HL-60 (cell line): ENCODE results near the gene RBBP4.
A peak's percentile ranks its signal among the peaks of the same experiment; 100 is the strongest.

Experiments used
- DNase-seq, 2 experiments: peaks; one replicate each; pipeline ENCODE4 v3.0.0-alpha.2; 2010 to 2020; ENCODE audit warnings: low read depth in 1 of 2, low spot score in 1 of 2
- H3K27ac ChIP-seq: fragments of 250-450 bp; sonication (Bioruptor Pico); replicated peaks from 2 replicates; pipeline ENCODE4 v1.5.1; 2020; ENCODE audit warnings: mild to moderate bottlenecking, moderate library complexity
- H3K27me3 ChIP-seq: fragments of 250-450 bp; sonication (Bioruptor Pico); 2 replicates; pipeline ENCODE4 v1.5.1; 2021; ENCODE audit warnings: mild to moderate bottlenecking, moderate library complexity; ENCODE audit not compliant: insufficient read depth, poor library complexity, severe bottlenecking
- H3K4me3 ChIP-seq: replicated peaks from 2 replicates; pipeline ENCODE4 v1.5.1; 2011; ENCODE audit warnings: mild to moderate bottlenecking, control low read depth, low read length; ENCODE audit not compliant: insufficient read depth
- GABPA ChIP-seq: IDR thresholded peaks from 2 replicates; pipeline ENCODE4 v1.6.1; 2012; ENCODE audit warnings: low read depth
- POLR2AphosphoS5 ChIP-seq: IDR thresholded peaks from 2 replicates; pipeline ENCODE4 v1.6.1; 2012; ENCODE audit warnings: low read depth
- SPI1 ChIP-seq: IDR thresholded peaks from 2 replicates; pipeline ENCODE4 v1.6.1; 2012; ENCODE audit warnings: low read depth, mild to moderate bottlenecking, borderline replicate concordance
- long read RNA-seq: library from polyadenylated mRNA; unstranded; transcript quantifications from one replicate; pipeline ENCODE4 v2.0.0, GENCODE V29; 2020
- TF ChIP-seq, protein P1 (sequence below): IDR thresholded peaks from 2 replicates; pipeline ENCODE4 v1.6.1; 2012; ENCODE audit warnings: low read depth; ENCODE audit not compliant: insufficient replicate concordance
- TF ChIP-seq, protein P2 (sequence below): IDR thresholded peaks from one replicate; pipeline ENCODE4 v1.5.1; 2011; ENCODE audit warnings: low read length, control low read depth, inconsistent platforms; ENCODE audit not compliant: insufficient read depth

The RBBP4 gene
- long read RNA-seq, full-length matches to known transcripts: 1,583 of 1,715 reads
- long read RNA-seq, partial matches to known transcripts: 53 of 1,715 reads
- long read RNA-seq, other reads (novel, unspliced or antisense): 79 of 1,715 reads

DNA sequence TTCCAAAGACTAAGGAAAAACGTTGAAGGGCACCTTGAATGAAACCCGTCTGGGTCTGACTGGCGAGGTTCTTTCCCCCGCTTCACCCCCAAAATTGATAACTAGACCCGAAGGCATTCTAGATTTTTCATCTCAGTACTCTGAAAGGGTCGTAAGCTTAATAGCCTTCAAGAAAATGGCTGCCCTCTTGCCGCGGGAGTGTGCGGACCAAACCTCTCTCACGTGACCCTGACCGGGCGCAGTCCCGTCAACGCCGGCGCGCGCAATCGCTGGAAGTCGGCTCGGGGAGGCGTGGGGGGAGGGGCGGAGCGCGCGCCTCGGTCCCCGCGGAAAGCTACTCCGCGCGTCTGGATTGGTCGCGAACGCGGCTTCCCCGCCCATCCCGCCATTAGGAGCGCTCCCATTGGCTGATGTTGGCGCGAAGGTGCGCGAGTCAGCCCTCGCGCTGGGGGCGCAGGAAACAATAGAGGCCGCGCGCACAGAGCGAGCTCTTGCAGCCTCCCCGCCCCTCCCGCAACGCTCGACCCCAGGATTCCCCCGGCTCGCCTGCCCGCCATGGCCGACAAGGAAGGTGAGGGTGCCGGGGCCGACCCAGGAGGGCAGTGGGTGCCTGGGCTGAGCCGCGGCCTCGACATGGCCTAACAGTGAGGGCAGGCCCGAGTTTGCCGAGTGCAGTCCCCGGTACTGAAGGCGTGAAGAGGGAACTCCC is at the start of gene RBBP4:
Gene RBBP4, plus strand, starts transcription at position 457 of the 709 bp plus-strand sequence. Its CDS starts 99 bp downstream, at position 556.
- Histone ChIP-seq H3K27me3 (no peaks in the 10 kb centered on the region), H3K4me3 (peak within 1 kb of the TSS; percentile 79), H3K27ac (peak within 1 kb of the TSS; percentile 99)
- peak; percentile 71 for TF ChIP-seq POLR2AphosphoS5
- TF ChIP-seq, protein P1, sequence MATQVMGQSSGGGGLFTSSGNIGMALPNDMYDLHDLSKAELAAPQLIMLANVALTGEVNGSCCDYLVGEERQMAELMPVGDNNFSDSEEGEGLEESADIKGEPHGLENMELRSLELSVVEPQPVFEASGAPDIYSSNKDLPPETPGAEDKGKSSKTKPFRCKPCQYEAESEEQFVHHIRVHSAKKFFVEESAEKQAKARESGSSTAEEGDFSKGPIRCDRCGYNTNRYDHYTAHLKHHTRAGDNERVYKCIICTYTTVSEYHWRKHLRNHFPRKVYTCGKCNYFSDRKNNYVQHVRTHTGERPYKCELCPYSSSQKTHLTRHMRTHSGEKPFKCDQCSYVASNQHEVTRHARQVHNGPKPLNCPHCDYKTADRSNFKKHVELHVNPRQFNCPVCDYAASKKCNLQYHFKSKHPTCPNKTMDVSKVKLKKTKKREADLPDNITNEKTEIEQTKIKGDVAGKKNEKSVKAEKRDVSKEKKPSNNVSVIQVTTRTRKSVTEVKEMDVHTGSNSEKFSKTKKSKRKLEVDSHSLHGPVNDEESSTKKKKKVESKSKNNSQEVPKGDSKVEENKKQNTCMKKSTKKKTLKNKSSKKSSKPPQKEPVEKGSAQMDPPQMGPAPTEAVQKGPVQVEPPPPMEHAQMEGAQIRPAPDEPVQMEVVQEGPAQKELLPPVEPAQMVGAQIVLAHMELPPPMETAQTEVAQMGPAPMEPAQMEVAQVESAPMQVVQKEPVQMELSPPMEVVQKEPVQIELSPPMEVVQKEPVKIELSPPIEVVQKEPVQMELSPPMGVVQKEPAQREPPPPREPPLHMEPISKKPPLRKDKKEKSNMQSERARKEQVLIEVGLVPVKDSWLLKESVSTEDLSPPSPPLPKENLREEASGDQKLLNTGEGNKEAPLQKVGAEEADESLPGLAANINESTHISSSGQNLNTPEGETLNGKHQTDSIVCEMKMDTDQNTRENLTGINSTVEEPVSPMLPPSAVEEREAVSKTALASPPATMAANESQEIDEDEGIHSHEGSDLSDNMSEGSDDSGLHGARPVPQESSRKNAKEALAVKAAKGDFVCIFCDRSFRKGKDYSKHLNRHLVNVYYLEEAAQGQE: peak; percentile 5
- TF ChIP-seq, protein P2, sequence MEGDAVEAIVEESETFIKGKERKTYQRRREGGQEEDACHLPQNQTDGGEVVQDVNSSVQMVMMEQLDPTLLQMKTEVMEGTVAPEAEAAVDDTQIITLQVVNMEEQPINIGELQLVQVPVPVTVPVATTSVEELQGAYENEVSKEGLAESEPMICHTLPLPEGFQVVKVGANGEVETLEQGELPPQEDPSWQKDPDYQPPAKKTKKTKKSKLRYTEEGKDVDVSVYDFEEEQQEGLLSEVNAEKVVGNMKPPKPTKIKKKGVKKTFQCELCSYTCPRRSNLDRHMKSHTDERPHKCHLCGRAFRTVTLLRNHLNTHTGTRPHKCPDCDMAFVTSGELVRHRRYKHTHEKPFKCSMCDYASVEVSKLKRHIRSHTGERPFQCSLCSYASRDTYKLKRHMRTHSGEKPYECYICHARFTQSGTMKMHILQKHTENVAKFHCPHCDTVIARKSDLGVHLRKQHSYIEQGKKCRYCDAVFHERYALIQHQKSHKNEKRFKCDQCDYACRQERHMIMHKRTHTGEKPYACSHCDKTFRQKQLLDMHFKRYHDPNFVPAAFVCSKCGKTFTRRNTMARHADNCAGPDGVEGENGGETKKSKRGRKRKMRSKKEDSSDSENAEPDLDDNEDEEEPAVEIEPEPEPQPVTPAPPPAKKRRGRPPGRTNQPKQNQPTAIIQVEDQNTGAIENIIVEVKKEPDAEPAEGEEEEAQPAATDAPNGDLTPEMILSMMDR: no peak
- no peak for TF ChIP-seq SPI1
- TF ChIP-seq GABPA: no peak; the same call in 1 of the 2 replicates
- DNase-seq: peak; percentile 94 to 97

DNA sequence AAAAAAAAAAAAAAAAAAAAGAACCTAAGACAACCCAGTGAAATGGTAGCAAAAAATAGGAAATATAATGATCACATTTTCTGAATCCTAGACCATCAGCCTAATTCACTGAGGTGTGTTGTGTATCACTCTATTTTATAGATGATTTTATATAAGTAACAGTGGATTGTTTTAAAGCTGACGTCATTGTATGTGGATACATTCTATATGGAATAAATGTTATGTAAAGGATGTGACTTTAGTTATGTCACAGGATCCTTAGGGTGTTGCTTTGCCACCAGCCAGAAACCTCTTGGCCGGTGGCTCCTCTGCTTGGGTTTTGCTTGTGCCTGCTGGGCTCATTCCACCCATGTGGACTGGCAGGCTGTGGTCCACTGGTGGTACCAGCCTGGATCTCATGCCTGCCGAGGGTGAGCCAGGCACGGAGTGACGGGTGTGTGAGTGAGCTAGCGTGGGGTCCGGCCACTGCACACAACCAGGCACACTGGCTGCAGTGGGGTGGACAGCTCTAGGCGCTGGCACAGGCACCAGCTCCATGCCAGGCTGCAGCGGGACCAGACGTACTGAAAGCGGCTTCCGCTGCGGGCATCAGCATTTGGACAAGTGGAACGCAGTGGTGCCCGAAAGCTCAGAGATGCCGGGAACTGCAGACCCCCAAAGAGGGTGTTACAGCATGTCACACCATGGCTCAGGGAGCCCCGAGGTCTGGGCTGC is 45.1 kb upstream of the RBBP4 start:
- Histone ChIP-seq H3K27me3 (no peaks in the 10 kb centered on the region), H3K27ac (no peak overlapping the region), H3K4me3 (no peak overlapping the region)
- DNase-seq: no peak
- TF ChIP-seq GABPA: no peak
- no peak for TF ChIP-seq SPI1
- TF ChIP-seq, protein P1: no peak
- TF ChIP-seq, protein P2: no peak
- TF ChIP-seq POLR2AphosphoS5: no peak

DNA sequence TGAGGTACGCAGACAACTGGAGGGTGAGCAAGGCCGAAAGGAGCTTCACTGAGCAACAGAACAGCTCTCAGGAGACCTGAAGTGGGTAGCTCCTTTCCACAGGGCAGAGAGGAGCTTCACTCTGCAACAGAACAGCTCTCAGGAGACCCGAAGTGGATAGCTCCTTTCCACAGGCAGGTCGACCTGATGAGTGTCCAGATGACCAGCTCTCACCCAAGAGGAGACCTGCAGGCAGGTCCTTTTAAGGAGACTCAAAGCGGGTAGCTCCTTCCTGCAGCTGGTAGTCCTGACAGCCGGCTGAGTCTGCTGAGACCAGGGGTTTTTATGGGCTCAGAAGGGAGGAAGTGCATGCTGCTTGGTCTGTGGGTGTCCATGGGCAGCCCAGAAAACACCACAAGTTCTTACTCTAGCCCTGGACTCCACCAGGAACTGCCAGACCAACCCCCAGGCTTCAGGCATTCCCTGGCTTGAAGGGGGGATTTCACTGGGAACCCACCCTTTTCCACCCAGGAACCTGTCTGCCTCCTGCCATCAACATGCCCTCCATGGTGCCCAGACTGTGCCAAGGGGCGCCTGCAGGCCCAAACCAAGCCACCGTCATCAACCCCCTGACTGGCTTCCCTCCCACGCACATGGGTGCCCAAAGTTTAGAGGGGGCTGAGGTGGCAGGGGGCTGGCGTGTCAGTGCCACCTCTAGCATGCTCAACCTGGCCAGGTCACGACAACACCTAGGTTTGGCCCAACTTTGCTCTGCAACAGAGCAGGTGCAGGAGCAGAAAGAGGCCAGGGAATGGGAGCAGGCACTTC is 44.2 kb upstream of the RBBP4 start:
- TF ChIP-seq POLR2AphosphoS5 (no peak), SPI1 (peak; percentile 28; the same call in 1 of the 2 replicates), GABPA (no peak)
- TF ChIP-seq, protein P1: no peak
- no peak for DNase-seq
- Histone ChIP-seq H3K27ac (no peak overlapping the region), H3K27me3 (no peaks in the 10 kb centered on the region), H3K4me3 (no peak overlapping the region)
